Measurements from ENCODE around the gene NR2C2. TPM values are rescaled to one million over a fixed set of nuclear protein-coding genes. Genes with fewer than 3 reads are reported as not detected.

The NR2C2 gene
- total RNA-seq, 1 donor from 2014 or later, result 56.0 TPM

DNA sequence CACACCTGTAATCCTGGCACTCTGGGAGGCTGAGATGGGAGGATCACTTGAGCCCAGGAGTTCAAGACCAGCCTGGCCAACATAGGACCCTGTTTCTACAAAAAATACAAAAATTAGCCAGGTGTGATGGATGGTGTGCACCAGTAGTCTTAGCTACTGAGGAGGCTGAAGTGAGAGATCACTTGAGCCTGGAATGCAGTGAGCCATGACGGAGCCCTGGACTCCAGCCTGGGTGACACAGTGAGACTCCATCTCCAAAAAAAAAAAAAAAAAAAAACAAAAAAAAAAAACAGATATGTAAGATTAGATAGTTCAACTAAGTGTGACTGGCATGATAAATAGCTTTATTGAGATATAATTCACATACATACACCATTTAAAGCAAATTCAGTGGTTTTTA is 141.8 kb downstream of the NR2C2 start:
- Mint-ChIP-seq H3K4me3 (ENCODE audit: low read depth) (no peak overlapping the region), H3K4me1 (ENCODE audit: low read depth) (no peaks in the 10 kb centered on the region), H3K27ac (no peak overlapping the region), H3K36me3 (ENCODE audit: insufficient read depth) (peaks cover 16% of the 10 kb centered on the region), H3K27me3 (no peaks in the 10 kb centered on the region), H3K9me3 (ENCODE audit: low read depth) (no peaks in the 10 kb centered on the region)
- no peak for DNase-seq (ENCODE audit: low spot score, unreplicated experiment)
- TF ChIP-seq CTCF (IDR thresholded peaks at IDR 0.05; ENCODE audit: unreplicated experiment), result no peak

DNA sequence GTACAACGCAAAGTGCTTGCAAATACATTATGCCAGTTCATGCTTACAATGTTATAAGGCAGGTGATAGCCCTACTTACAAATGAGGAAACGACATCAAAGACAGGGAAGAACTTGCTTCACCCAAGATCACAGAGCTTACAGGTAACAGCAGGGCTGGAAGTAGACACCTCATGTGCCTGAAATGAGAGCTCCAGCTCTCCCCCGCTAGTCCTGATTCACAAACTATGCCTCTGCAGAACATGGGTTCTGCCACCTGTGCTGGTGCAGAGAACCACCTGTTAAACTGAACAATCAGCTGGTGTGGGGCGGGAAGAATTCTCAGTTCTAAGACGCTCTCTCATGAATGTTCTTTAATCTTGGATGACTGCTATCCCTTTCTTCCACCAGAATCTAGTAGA is 144.2 kb downstream of the NR2C2 start:
- Mint-ChIP-seq H3K4me3 (ENCODE audit: low read depth) (no peak overlapping the region), H3K36me3 (ENCODE audit: insufficient read depth) (peaks cover 9% of the 10 kb centered on the region), H3K27ac (no peak overlapping the region), H3K27me3 (no peaks in the 10 kb centered on the region), H3K4me1 (ENCODE audit: low read depth) (no peaks in the 10 kb centered on the region), H3K9me3 (ENCODE audit: low read depth) (no peaks in the 10 kb centered on the region)
- no peak for DNase-seq (ENCODE audit: low spot score, unreplicated experiment)
- TF ChIP-seq CTCF (IDR thresholded peaks at IDR 0.05; ENCODE audit: unreplicated experiment), result no peak

DNA sequence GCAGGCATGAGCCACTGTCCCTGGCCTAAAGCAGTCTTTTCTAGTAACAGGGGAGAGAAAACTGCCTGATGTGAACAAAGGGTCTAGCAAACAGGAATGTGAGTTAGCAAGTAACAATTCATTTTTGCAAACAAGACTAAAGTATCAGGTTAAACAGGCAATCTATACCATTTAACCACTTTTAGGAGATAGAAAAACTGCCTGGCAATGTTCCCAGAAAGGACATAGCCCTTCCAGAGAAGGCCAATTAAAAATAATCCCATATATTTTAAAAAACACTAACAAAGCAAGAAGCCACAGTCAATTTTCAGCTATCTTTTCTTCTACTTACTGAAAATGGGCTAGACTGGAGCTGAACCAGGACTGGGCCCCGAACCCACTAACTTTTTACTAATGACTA is 145.3 kb downstream of the NR2C2 start:
- Mint-ChIP-seq H3K27ac (no peak overlapping the region), H3K4me1 (ENCODE audit: low read depth) (peaks cover 3% of the 10 kb centered on the region), H3K36me3 (ENCODE audit: insufficient read depth) (peaks cover 8% of the 10 kb centered on the region), H3K9me3 (ENCODE audit: low read depth) (no peaks in the 10 kb centered on the region), H3K27me3 (no peaks in the 10 kb centered on the region), H3K4me3 (ENCODE audit: low read depth) (no peak overlapping the region)
- no peak for TF ChIP-seq CTCF (IDR thresholded peaks at IDR 0.05; ENCODE audit: unreplicated experiment)
- no peak for DNase-seq (ENCODE audit: low spot score, unreplicated experiment)

DNA sequence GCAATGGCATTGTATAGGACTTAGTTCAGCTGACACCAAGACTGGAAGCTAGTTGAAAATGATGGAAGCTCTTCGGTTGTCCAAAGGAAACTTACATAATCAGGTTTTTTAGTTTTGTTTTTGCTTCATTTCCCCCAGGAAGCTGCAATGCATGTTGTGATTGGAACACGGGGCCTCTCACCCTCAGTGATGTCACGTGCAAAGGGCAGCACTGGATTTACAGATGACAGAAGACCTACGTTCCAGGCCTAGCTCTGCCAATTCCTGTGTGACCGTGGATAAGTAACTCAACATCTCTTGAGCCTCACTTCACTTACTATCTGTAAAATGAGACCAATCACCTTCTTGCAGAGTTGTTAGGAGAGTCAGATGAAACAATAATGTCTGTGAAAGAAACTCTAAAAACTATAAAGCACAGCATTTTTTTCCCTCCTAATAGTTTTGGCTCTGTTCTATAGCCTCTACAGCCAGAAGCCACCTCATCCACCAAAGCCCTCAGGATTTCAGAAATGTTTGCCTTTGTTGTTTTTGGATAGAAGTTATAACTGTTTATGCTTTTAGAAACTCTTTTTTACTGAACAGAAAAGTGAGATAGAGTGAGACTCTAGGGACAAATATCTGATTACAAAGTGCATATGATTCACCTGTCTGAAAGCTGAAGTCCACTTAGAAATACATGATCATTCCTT is 146.9 kb downstream of the NR2C2 start:
- no peak overlapping the region for H3K4me3 Mint-ChIP-seq (ENCODE audit: low read depth)
- H3K27me3 Mint-ChIP-seq, result no peaks in the 10 kb centered on the region
- no peaks in the 10 kb centered on the region for H3K9me3 Mint-ChIP-seq (ENCODE audit: low read depth)
- H3K36me3 Mint-ChIP-seq (ENCODE audit: insufficient read depth), result peaks cover 8% of the 10 kb centered on the region
- TF ChIP-seq CTCF (IDR thresholded peaks at IDR 0.05; ENCODE audit: unreplicated experiment), result no peak
- no peak for DNase-seq (ENCODE audit: low spot score, unreplicated experiment)
- no peak overlapping the region for H3K27ac Mint-ChIP-seq
- peaks cover 9% of the 10 kb centered on the region for H3K4me1 Mint-ChIP-seq (ENCODE audit: low read depth)

DNA sequence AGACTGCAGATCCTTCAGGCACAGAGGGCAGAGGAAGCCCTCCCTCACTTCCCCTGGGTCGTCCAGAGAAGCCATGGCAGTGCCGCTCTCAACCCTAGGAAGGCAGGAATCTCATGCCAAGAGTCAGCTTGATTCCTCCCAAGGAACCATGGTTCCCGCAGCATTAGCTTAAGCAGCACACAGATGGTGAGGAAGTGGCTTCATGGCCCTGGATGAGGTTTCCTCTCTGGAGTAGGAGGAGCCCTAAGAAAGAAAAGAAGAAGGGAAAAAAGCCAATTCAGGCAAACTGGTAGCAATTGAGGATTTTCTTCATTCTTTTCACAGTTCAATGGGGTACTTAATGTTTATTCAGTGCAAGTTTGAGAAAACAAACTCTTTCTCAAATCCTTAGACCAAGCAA is 148.7 kb downstream of the NR2C2 start:
- no peak for DNase-seq (ENCODE audit: low spot score, unreplicated experiment)
- H3K27me3 Mint-ChIP-seq, result no peaks in the 10 kb centered on the region
- TF ChIP-seq CTCF (IDR thresholded peaks at IDR 0.05; ENCODE audit: unreplicated experiment), result no peak
- H3K9me3 Mint-ChIP-seq (ENCODE audit: low read depth), result no peaks in the 10 kb centered on the region
- no peak overlapping the region for H3K4me3 Mint-ChIP-seq (ENCODE audit: low read depth)
- H3K4me1 Mint-ChIP-seq (ENCODE audit: low read depth), result peaks cover 9% of the 10 kb centered on the region
- no peak overlapping the region for H3K27ac Mint-ChIP-seq
- H3K36me3 Mint-ChIP-seq (ENCODE audit: insufficient read depth), result peaks cover 2% of the 10 kb centered on the region

Data from progenitor cell of endocrine pancreas (in vitro differentiated cells).